22Rv1 (cell line): ENCODE data around the gene GABPB1.

Source experiments
- H3K27ac ChIP-seq: fragments of 450-650 bp; 2 replicates; pipeline ENCODE4 v1.5.1; 2017
- ZFX ChIP-seq: fragments of 450-650 bp; IDR thresholded peaks from 2 replicates; pipeline ENCODE4 v1.6.1; 2017; ENCODE audit warnings: antibody characterized with exemption, borderline replicate concordance
- TF ChIP-seq, protein P1 (sequence below): fragments of 450-650 bp; IDR thresholded peaks from 2 replicates; pipeline ENCODE4 v1.5.1; 2017; ENCODE audit warnings: mild to moderate bottlenecking

Gene GABPB1

GRCh38 chr15:50257924-50258323 lies 97.1 kb downstream of the GABPB1 start:
- H3K27ac ChIP-seq: no peak overlapping the region
- no peak for TF ChIP-seq ZFX
- TF ChIP-seq, protein P1, sequence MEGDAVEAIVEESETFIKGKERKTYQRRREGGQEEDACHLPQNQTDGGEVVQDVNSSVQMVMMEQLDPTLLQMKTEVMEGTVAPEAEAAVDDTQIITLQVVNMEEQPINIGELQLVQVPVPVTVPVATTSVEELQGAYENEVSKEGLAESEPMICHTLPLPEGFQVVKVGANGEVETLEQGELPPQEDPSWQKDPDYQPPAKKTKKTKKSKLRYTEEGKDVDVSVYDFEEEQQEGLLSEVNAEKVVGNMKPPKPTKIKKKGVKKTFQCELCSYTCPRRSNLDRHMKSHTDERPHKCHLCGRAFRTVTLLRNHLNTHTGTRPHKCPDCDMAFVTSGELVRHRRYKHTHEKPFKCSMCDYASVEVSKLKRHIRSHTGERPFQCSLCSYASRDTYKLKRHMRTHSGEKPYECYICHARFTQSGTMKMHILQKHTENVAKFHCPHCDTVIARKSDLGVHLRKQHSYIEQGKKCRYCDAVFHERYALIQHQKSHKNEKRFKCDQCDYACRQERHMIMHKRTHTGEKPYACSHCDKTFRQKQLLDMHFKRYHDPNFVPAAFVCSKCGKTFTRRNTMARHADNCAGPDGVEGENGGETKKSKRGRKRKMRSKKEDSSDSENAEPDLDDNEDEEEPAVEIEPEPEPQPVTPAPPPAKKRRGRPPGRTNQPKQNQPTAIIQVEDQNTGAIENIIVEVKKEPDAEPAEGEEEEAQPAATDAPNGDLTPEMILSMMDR: no peak

GRCh38 chr15:50257332-50257731 lies 97.7 kb downstream of the GABPB1 start:
- TF ChIP-seq, protein P1: no peak
- no peak for TF ChIP-seq ZFX
- no peak overlapping the region for H3K27ac ChIP-seq

DNA sequence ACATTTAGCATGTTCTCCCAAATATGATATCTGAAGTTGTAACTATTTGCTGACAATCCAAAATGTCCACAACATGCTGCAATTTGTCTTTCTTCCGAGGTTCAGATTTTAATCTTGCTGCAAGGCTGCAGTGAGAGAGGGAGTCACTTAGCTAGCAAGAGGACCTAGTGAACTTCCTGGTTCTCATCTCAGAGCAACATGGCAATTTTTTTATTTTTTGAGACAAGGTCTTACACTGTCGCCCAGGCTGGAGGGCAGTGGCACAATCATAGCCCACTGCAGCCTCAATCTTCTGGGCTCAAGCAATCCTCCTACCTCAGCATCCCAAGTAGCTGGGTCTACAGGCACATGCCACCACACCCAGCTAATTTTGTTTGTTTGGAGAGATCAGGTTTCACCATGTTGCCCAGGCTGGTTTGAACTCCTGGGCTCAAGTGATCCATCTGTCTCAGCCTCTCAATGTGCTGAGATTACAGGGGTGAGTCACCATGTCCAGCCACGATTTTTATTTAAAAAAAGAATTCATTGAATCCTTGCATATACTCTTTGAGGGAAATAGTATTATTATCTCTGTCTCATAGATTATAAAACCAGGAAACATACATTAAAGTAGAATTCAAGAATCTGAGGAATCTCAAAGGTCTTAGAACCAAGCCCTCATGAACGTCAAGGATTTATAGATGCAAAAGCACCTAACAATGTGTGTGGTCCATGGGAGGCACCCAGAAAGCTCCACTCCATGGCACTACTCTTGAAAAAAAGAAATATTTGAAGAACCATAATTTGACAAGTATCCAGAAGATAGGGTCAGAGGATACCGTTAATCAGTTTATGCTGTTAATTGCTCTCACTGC lies 98.6 kb downstream of the GABPB1 start:
- TF ChIP-seq, protein P1: no peak
- no peak for TF ChIP-seq ZFX
- H3K27ac ChIP-seq: no peak overlapping the region

DNA sequence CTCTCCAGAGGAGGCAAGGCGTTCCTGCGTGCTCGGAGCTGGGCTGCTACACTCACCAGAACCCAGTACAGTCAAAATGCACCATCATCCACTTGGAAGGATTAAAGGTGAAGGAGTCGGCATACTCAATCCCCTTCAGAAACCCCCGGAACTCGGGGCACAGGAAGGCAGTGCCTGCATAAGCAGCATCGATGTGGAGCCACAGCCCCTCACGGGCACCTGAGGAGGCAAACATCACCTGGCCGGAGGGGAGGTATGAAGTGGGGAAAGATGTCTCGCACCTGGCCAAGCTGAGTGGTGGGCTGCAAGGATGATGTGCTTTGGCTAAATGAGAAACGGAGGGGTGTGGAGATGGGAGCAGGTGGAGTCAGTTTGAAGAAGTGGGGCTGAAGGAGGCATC lies 102.4 kb downstream of the GABPB1 start:
- TF ChIP-seq, protein P1: no peak
- TF ChIP-seq ZFX: no peak
- H3K27ac ChIP-seq: no peak overlapping the region

DNA sequence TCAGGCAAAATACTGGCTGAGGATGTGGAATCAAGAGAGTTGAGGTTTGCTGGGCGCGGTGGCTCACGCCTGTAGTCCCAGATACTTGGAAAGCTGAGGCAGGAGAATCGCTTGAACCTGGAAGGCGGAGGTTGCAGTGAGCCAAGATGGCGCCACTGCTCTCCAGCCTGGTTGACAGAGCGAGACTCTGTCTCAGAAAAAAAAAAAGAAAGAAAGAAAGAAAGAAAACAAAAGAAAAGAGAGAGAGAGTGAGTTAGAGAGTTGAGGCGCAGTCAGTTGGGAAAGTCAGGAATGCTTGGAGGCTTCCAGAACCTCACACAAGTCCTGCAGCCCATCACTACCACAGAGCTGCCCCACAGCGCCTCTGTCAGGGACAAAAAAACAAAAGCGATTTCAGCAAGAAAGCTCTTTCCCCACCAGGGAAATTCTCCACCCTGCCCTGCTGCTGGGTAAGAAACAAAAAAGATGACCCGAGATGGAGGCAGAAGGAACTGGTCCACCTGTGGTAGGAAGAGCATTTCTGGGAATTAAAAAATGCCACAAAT lies 103.3 kb downstream of the GABPB1 start:
- H3K27ac ChIP-seq: no peak overlapping the region
- TF ChIP-seq ZFX: no peak
- TF ChIP-seq, protein P1: no peak

DNA sequence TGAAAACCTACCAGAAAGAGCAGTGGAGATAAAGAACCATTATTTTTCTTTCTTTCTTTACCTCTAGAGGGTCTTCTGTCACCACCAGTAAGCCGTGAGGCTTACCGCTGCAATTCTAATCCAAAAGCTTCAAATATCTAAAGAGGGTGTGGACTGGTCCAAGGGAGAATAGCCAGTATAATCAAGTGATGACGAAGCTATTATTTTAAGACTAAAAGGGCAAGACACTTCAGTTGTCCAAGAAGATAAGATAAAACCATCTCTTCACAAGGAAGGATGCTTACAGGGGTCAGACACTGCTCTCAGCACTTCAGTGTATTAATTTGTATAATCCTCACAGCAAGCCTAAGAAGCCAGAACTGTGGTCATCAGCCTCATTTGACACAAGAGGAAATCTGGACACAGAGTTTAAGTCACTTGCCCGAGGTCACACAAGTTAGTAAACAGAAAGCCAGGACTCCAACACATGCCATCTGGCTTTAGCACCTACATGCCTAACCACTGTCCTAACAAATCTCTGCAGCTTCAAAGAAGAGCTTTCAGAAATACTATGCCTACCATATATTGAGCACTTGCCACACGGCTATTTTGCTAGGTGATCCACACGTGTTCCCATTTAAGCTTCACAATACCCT lies 104.1 kb downstream of the GABPB1 start:
- H3K27ac ChIP-seq: no peak overlapping the region
- TF ChIP-seq, protein P1: no peak
- TF ChIP-seq ZFX: no peak

- TF ChIP-seq, protein P1: no peak
- TF ChIP-seq ZFX: no peak
- no peak overlapping the region for H3K27ac ChIP-seq
These were observed 105.3 kb downstream of the GABPB1 start for GRCh38 chr15:50249704-50250103.
